Panc1 (cell line): Measurements from ENCODE around the gene GLUL.

Source experiments
- POLR2AphosphoS5 ChIP-seq: IDR thresholded peaks from 2 replicates; pipeline ENCODE4 v1.6.1; 2012; ENCODE audit warnings: mild to moderate bottlenecking, low read depth, low read length, moderate library complexity
- REST ChIP-seq, 2 experiments: IDR thresholded peaks; 2 replicates each; pipeline ENCODE4 v1.6.1; 2011 to 2012; ENCODE audit warnings: low read depth in 2 of 2, control low read depth in 1 of 2, low read length in 1 of 2, mild to moderate bottlenecking in 1 of 2, moderate library complexity in 1 of 2; ENCODE audit not compliant: insufficient read depth in 1 of 2
- SIN3A ChIP-seq: IDR thresholded peaks from 2 replicates; pipeline ENCODE4 v1.6.1; 2012; ENCODE audit warnings: low read depth, mild to moderate bottlenecking, low read length, moderate library complexity, borderline replicate concordance; ENCODE audit not compliant: insufficient read depth
- TF ChIP-seq, protein P1 (sequence below): fragments of 450-650 bp; IDR thresholded peaks from 2 replicates; pipeline ENCODE4 v1.5.1; 2017; ENCODE audit warnings: mild to moderate bottlenecking

DNA sequence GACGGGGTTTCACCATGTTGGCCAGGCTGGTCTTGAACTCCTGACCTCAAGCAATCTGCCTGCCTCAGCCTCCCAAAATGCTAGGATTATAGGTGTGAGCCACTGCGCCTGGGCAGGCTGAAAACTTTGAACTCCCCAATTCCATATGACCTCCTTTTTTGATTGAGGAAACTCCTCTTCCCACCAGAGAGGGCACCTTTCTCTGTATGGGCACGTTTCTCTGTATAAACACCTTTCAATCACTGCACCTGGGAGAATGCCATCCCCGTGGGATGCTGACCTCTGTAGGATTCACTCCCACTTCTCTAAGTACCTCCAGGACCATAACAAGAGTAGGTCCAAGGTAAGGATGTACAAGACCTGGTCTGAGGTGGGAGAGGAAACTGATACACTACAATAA, 18.5 kb upstream of the GLUL start:
- TF ChIP-seq, protein P1, sequence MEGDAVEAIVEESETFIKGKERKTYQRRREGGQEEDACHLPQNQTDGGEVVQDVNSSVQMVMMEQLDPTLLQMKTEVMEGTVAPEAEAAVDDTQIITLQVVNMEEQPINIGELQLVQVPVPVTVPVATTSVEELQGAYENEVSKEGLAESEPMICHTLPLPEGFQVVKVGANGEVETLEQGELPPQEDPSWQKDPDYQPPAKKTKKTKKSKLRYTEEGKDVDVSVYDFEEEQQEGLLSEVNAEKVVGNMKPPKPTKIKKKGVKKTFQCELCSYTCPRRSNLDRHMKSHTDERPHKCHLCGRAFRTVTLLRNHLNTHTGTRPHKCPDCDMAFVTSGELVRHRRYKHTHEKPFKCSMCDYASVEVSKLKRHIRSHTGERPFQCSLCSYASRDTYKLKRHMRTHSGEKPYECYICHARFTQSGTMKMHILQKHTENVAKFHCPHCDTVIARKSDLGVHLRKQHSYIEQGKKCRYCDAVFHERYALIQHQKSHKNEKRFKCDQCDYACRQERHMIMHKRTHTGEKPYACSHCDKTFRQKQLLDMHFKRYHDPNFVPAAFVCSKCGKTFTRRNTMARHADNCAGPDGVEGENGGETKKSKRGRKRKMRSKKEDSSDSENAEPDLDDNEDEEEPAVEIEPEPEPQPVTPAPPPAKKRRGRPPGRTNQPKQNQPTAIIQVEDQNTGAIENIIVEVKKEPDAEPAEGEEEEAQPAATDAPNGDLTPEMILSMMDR, result no peak
- TF ChIP-seq REST (IDR thresholded peaks at IDR 0.05; ENCODE audit: insufficient read depth in 1 of 2, low read depth in 2 of 2, low read length in 1 of 2) (no peak), POLR2AphosphoS5 (no peak), SIN3A (no peak)
